Hepatocyte (in vitro differentiated cells): ENCODE data around the gene TUG1.

Experiments
- CTCF ChIP-seq: fragments of 200-600 bp; sonication (generic); IDR thresholded peaks from 2 replicates; pipeline ENCODE4 v1.5.1; 2016; ENCODE audit warnings: antibody characterized with exemption, mild to moderate bottlenecking; ENCODE audit not compliant: poor library complexity
- EZH2 ChIP-seq: fragments of 200-600 bp; sonication (generic); IDR thresholded peaks from 2 replicates; pipeline ENCODE4 v1.6.1; 2016; ENCODE audit warnings: antibody characterized with exemption, mild to moderate bottlenecking, borderline replicate concordance
- EZH2phosphoT487 ChIP-seq: fragments of 200-600 bp; sonication (generic); IDR thresholded peaks from one replicate; pipeline ENCODE4 v1.6.1; 2018; ENCODE audit warnings: antibody characterized with exemption, mild to moderate bottlenecking, low read depth, moderate library complexity; ENCODE audit not compliant: unreplicated experiment, severe bottlenecking

- TF ChIP-seq CTCF (no peak), EZH2 (no peak), EZH2phosphoT487 (no peak)
These were observed 4.2 kb upstream of the TUG1 start for GRCh38 chr22:30964858-30965257.
